ENCODE measurements around the gene CPXM1.
"Not testable (repeated sequence)": the region's sequence is repeated elsewhere in the genome, so short reads cannot be mapped to it uniquely, and the experiment has no call there.

DNA sequence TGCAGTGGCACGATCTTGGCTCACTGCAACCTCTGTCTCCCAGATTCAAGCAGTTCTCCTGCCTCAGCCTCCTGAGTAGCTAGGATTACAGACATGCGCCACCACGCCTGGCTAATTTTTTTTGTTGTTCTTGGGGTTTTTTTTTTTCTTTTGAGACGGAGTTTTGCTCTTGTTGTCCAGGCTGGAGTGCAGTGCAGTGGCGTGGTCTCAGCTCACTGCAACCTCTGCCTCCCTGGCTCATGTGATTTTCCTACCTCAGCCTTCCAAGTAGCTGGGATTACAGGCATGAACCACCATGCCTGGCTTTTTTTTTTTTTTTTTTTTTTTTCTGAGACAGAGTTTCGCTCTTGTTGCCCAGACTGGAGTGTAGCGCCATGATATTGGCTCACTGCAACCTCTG lies 30.8 kb upstream of the CPXM1 start:
- not testable (repeated sequence) for TF ChIP-seq CTCF, POLR2A (IDR thresholded peaks at IDR 0.05)

All from right lobe of liver (tissue), 4 donors.